GM12801 (cell line): ENCODE measurements around the gene GPR107.

ENCODE experiments used
- CTCF ChIP-seq: IDR thresholded peaks from one replicate; pipeline ENCODE4 v1.5.1; 2011; ENCODE audit warnings: control low read depth; ENCODE audit not compliant: insufficient read length; ENCODE audit errors: extremely low read depth

The GPR107 gene

GRCh38 chr9:130117376-130117775 is 63.7 kb downstream of the GPR107 start:
- TF ChIP-seq CTCF = no peak

DNA sequence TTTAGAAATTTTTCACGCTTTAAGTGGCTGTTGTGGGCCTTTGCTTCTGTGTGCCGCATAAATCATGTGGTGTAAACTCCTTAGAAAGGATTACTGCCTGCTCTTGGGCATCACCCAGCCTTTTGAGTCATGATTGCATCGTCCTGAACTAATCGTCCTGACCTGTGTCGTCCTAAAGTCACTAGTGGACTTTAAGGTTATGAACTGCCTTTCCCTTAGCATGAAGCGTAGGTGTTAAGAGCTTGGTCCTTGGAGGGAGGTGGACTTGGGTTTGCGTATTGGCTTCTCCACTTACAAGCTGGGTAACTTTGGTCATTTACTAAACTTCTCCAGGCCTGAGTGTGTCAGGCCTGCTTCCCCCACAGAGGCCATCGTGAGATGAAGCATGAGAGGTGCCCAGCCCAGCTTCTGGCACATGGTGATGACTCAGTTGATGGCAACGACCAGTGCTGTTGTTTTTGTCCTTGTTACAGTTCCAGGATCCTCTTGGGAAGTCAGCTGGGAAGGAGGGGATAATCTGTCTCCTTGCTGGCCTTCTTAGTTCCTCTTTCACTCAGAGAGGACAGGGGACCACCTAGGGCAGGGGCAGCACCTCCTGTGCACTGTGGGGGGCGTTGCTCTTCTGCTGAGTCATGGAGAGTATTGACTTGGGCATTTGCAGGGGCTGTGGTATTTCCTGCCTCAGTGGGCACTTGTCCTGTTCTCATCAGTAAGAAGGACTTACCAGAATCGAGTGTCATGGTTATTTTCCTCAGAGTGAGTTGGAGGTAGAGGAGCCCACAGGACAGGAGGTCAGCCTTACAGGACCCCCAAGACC is 64.3 kb downstream of the GPR107 start:
- TF ChIP-seq CTCF = no peak

DNA sequence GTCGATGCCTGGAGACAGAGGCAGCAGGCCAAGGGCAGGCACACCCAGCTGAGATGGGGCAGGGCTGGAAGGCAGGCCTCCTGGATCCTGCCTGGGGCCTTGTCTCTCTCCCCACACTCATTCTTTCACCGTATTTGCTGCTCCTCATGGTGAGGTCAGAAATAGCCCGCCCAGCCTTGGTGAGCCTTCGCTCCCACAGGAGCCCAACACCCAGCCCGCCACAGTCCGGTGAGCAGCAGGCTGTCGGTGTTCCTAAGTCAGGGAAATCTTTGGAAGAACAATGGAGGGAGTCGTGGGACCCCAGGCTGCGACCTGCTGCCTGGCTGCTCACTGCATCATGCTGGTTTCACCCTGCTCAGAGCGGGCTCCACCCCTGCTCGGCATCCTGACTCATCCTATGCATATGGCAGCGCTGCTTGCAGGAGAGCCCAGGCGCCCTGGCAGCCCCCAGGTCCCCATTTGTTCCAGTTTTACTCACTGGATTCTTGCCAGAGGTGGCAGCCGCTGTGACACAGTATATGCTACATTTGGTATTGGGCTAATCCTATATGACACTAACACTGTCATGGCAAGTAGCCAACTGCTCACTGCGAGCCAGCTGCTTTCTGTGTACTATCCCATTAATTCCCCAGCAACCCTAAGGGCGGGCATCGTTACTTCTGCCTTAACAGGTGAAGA is 65.3 kb downstream of the GPR107 start:
- TF ChIP-seq CTCF = no peak

- TF ChIP-seq CTCF = no peak
Measured at GRCh38 chr9:130119519-130120298, 66.0 kb downstream of the GPR107 start.

DNA sequence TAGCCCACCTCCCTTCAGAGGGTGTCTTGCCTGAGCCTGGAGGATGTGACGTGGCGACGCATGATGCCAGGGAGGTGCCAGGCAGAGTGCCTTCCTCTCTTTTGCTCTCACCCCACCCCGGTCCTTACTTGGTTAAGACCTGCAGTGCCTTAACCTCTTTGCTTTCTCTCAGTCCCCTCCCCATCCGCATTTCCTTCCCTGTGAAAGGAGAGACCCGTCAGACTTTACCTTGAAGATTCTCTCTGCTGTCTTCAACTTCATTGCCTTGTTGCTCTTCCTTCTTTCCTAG is 66.5 kb downstream of the GPR107 start:
- TF ChIP-seq CTCF = no peak

DNA sequence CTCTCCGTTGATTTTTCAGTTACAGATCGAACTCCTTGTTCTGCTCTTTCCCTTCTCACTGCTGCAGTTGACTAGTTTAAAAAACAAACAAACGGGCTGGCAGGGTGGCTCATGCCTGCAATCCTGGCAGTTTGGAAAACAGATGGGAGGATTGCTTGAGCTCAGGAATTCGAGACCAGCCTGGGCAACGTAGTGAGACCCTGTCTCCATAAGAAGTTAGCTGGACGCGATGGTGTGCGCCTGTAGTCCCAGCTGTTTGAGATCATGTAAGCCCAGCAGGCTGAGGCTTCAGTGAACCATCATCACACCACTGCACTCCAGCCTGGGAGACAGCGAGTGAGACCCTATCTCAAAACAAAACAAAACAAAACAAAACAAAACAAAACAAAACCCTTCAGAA is 67.1 kb downstream of the GPR107 start:
- TF ChIP-seq CTCF = no peak

- TF ChIP-seq CTCF = no peak
Measured at GRCh38 chr9:130122456-130122855, 68.8 kb downstream of the GPR107 start.
